NCI-H2029 (cell line): Measurements from ENCODE around the gene SEC16A.

Experiments used
- DNase-seq: peaks from one replicate; lab custom pipeline; 2025; lab: John Stamatoyannopoulos, UW

Gene SEC16A

DNA sequence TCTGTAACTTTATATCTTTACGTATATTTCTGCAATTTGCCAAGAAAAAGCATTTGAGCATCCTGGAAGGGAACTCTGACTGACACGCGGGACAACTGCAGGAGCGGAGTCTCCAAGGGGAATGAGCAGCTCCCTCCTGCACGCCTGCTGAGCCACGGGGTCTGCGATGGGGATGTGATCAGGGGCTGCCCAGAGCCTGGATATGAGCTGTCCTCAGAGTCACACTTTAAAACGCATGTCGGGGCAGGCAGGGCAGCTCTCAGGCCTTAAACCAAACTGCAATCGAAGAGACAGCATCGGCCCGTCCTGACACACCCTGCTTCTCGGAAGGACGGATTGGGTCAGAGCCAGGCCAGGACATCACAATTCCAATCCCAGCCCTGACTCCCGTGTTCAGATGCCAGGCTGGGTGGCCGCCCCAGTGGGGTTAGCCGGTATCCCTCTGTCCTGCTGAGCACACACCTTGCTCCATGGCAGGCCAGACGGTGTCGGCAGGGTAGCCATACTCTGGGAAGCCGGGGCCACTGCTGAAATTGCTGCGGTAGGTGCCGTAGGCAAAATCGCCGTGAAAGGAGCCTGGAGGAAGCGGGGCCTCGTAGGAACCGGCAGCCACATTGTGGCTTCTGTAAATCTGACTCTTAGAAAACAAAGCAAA, 17.2 kb downstream of the SEC16A start:
- DNase-seq = no peak

DNA sequence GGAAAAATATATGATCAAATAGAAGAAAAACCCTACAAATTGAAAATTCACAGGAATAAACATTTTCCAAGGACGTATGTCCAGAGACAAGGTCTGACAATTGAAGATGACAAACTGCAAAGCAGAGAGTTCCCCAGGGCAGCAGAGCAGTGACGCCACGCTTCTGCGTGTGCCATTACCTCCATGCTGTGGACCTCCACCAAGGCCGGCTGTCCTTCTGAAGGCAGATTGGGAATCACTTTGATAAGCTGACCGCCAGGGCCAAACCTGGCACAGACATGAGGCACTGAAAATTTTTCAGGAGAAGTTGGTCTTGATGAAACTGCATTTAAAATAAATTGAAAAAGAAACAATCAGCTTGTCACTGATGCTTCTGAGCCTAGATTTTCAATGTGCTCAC, 18.6 kb downstream of the SEC16A start:
- no peak for DNase-seq

GRCh38 chr9:136463578-136463977, 19.3 kb downstream of the SEC16A start:
- no peak for DNase-seq

GRCh38 chr9:136462664-136463063, 20.2 kb downstream of the SEC16A start:
- no peak for DNase-seq

DNA sequence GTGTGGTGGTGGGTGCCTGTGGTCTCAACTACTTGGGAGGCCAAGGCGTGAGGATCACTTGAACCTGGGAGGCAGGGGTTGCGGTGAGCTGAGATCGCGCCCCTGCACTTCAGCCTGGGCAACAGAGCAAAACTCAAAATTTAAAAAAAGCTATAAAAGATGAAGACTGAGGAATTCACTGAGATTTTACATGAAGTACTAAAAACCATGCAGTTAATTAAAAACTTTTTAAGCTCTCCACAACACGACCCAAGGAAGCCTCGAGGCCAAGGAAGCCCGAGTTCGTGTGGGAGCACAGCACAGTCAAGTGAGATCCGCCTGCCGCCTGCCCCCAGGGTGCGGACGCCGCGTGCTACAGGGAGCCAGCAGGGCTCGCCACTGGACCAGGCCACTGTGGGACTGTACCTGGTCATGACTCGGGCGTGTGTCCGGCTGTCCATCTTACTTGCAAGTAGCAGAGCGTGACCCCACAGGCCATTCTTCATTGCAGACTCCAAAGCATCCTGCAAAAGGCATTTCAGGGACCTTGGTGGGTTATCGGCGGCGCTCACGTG, 22.0 kb downstream of the SEC16A start:
- no peak for DNase-seq

DNA sequence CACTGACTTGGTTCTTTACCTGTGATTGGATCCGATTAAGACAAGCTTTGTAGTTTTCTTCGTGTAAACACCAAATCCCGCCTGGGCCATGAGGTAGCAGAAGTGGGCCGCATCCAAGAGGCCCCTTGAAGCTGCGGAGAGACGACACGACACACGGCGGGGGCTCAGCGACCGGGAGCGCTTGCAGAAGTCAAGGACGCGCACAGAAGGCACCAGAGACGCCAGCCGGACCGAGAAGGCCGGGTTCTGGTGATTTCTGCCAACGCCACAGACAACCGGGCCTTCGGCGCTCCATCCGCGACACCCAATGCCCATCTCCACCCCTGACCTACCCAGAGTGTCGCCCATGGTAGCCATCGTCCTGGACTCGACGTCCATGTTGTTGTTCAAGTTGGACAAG, 23.4 kb downstream of the SEC16A start:
- DNase-seq = no peak

DNA sequence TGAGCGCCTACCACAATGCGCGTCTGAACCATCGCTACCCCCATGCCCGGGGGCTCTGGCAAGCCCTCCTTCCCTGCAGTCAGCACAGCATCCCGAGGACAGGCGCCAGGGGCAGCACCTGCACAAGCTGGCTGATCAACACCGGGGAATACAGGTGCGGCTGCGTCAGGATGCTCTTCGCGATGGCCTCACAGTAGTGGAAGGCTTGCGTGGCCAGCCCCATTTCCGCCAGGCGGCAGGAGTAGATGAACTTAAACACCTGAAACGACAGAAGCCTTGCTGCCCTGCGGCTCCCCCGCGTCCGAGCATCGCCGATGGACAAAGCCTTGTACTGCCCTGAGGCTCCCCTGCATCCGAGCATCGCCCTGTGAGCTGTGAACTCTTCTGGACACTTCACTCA, 25.5 kb downstream of the SEC16A start:
- no peak for DNase-seq

- DNase-seq = no peak
These were observed 26.6 kb downstream of the SEC16A start for GRCh38 chr9:136456258-136456657.

- DNase-seq = no peak
These were observed 27.5 kb downstream of the SEC16A start for GRCh38 chr9:136455043-136456002.

GRCh38 chr9:136454026-136454796, 28.6 kb downstream of the SEC16A start:
- no peak for DNase-seq

DNA sequence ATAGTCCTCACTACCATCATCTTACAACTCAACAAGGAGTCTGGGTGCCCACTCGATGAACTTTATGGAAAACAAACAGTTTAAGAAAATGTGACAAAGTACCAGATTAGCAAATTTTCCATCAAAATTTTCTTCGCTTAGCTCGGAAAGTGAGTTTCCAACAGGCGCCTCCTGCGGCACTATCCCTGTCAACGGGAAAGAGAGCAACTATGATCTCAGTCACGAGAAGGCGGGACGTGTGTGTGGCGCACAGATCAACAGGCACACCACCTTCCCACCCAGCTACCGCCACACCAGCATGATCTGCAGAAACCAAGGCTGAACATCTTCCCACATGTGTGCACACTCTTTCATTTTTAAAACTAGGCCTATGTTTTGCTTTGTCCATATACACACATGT, 29.5 kb downstream of the SEC16A start:
- no peak for DNase-seq

DNA sequence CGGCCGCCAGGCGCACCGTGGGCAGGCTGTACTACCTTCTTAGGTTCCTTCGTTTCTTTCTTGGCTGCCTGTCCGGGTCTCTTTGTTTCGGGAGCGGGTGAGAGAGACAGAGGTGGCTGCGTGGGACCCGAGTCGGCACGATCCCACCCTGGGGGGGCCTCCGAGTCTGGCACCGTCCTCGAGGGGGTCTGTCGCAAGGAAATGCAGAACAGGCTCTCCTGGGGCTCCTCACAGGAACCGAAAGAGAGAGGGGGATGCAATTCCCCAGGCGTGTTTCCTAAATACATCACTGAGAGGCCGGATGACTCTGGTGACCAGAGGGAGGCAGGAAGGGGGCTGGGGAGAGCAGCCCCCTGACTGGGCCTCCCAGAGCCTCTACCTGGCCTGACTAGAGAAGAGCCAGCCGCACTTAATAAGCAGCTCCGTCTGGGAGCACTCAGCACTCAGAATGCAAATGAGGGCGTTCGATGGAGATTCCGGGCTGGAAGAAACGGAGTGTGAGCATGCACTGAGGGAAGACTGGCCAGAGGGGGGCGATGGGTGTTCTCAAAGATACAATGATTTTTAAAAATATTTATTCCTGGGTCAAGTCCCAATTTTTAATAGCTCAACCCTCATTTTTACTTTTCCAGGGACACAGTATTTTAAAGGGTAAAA, 31.5 kb downstream of the SEC16A start:
- no peak for DNase-seq

DNA sequence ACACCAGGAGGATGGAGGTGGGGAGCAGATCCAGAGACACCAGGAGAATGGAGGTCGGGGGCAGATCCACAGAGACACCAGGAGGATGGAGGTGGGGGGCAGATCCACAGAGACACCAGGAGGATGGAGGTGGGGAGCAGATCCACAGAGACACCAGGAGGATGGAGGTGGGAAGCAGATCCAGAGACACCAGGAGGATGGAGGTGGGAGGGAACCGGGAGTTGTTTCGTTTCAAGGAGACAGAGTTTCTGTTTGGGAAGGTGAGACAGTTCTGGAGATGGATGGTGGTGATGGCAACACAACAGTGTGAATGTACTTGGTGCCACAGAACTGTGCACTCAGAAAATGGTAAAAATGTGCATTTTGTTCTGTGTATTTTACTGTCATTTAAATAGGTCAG, 34.2 kb downstream of the SEC16A start:
- DNase-seq = no peak

DNA sequence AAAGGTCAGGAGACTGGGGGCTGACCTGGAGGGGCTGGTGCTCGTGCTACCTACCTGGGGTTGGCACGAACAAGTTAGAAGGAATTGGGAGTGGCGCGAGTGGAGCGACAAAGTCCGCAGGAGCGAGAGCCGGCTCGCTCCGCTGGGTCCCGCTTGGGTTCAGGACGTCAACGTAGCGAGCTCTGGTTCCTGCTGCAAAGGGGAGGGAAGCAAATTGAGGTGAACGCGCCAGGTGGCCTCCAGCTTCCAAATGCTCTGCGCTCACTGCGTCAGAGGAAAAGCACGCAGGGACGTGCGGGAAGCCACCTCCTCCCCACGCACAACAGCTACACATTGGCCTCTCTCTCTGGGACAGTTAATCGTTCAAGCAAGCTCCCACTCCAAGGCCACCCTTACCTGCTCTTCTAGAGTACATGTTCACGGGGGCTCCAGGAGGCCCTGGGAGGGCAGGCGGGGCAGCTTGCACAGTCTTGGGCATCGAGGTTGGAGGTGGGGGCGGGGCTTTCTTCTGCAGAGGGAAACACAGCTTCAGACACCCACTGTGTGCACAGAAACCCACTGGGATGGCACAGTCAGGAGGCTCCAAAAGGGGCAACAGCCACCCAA, 35.6 kb downstream of the SEC16A start:
- no peak for DNase-seq

DNA sequence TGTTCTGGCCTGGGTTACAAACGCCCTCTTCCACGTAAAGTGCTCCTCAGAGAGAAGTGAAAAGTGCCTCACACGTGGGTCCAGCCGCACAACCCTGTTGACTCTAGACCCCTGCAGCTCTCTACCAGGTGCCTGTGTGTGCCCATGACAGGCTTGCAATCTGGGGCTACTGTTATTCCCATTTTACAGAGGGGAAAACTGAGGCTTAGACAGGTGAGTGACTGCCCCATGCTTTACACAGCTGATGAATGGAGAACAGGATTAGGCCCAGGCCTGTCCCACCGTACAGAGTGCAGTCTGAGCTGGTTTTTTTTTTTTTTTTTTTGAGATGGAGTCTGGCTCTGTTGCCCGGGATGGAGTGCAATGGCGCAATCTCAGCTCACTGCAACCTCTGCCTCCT, 37.0 kb downstream of the SEC16A start:
- no peak for DNase-seq

GRCh38 chr9:136444102-136444501, 38.7 kb downstream of the SEC16A start:
- no peak for DNase-seq

DNA sequence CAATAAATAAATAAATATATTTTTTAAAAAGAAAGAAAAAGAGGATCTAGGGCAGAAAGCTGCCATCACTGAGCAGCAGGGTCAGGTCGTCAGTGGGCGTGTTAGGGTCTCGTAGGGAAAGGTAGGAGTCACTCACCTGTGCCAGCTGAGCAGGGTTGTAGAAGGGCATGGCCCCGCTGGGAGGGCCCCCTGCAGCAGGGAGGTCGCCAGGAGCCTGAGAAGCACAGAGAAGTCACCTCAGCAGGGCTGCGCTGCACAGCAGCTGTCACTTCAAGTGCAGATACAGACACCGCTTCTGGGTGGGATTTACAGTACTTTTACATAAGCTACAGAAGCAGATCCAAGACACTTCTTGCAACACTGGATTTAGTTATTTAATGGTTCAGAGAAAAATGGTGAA, 39.2 kb downstream of the SEC16A start:
- no peak for DNase-seq

DNA sequence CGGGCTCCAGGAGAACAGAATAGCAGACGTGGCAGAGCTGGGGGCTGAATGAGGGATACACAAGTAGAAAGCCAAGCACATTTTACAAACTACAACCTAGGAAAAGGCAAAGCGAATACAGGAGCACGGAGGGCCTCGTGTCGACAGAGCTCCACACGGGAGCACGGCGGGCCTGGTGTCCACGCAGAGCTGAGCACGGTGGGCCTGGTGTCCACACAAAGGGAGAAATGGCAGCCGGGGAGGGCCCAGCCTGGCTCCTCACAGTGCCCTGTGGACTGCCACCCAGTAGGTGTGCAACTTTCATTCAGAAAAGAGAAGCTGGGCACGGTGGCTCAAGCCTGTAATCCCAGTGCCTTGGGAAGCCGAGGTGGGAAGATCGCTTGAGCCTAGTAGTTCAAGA, 39.8 kb downstream of the SEC16A start:
- DNase-seq = no peak

- DNase-seq = no peak
These were observed 40.6 kb downstream of the SEC16A start for GRCh38 chr9:136442265-136442664.

DNA sequence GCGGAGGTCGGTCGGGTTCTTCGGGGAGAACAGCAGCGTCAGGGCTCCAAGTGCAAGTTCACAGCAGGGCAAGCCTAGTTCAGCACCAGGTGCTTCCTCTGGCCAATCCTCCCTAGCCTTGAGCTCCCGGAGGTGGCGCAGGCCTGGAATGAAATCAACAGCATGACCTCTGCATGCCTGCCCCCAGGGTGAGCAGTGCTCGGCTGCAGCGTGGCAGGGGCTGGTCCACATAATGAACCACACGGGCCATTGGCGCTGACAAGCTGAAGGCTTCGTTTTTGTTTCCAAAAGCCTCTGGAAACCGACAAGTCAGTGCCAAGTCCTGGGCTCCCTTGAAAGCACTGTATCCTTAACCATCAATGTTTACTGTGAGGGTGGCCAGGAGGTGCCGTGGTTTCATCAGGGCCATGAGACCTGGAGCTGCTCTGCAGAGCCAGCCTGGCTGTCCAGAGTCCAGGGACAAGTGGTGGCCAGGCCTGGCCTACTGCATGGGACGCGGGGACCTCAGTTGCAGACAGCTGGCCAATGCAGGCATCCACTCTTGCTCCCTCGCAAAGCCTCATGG, 41.1 kb downstream of the SEC16A start:
- no peak for DNase-seq

- no peak for DNase-seq
These were observed 41.6 kb downstream of the SEC16A start for GRCh38 chr9:136441191-136441680.
